GM23338 (cell line): ENCODE data around the gene MECP2.

Experiments
- CREB1 ChIP-seq: fragments of 250-450 bp; sonication (Bioruptor Pico); IDR thresholded peaks from 2 replicates; pipeline ENCODE4 v1.5.0; 2020; ENCODE audit warnings: low read depth, mild to moderate bottlenecking, moderate library complexity
- EZH2 ChIP-seq: fragments of 200-600 bp; sonication (generic); IDR thresholded peaks from one replicate; pipeline ENCODE4 v1.8.0; 2017; ENCODE audit warnings: antibody characterized with exemption, mild to moderate bottlenecking, low read depth; ENCODE audit not compliant: unreplicated experiment
- EZH2phosphoT487 ChIP-seq: fragments of 200-600 bp; sonication (generic); IDR thresholded peaks from one replicate; pipeline ENCODE4 v1.8.1; 2018; ENCODE audit warnings: antibody characterized with exemption; ENCODE audit not compliant: unreplicated experiment
- POLR2AphosphoS5 ChIP-seq: IDR thresholded peaks from 2 replicates; pipeline ENCODE4 v1.6.1; 2016; ENCODE audit warnings: antibody characterized with exemption, low read depth
- ZNF331 ChIP-seq: fragments of 250-450 bp; sonication (Bioruptor Pico); IDR thresholded peaks from 2 replicates; pipeline ENCODE4 v1.5.0; 2020; ENCODE audit warnings: low read depth, mild to moderate bottlenecking, moderate library complexity
- TF ChIP-seq, protein P1 (sequence below), 2 experiments: fragments of 200-600 bp in 1 of 2; sonication (generic) in 1 of 2; conservative IDR thresholded peaks; 2 replicates each; pipeline versions ENCODE4 v1.5.1 to v1.6.1; 2016 to 2017; ENCODE audit warnings: antibody characterized with exemption in 2 of 2, low read depth in 2 of 2, mild to moderate bottlenecking in 2 of 2, moderate library complexity in 1 of 2
- TF ChIP-seq, protein P2 (sequence below): IDR thresholded peaks from 2 replicates; pipeline ENCODE4 v1.6.1; 2016; ENCODE audit warnings: antibody characterized with exemption
- TF ChIP-seq, protein P3 (sequence below): IDR thresholded peaks from one replicate; pipeline ENCODE4 v1.6.1; 2018; ENCODE audit warnings: antibody characterized with exemption; ENCODE audit not compliant: unreplicated experiment

GRCh38 chrX:154121961-154122360 is 24.4 kb upstream of the MECP2 start:
- TF ChIP-seq, protein P1, sequence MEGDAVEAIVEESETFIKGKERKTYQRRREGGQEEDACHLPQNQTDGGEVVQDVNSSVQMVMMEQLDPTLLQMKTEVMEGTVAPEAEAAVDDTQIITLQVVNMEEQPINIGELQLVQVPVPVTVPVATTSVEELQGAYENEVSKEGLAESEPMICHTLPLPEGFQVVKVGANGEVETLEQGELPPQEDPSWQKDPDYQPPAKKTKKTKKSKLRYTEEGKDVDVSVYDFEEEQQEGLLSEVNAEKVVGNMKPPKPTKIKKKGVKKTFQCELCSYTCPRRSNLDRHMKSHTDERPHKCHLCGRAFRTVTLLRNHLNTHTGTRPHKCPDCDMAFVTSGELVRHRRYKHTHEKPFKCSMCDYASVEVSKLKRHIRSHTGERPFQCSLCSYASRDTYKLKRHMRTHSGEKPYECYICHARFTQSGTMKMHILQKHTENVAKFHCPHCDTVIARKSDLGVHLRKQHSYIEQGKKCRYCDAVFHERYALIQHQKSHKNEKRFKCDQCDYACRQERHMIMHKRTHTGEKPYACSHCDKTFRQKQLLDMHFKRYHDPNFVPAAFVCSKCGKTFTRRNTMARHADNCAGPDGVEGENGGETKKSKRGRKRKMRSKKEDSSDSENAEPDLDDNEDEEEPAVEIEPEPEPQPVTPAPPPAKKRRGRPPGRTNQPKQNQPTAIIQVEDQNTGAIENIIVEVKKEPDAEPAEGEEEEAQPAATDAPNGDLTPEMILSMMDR (conservative IDR thresholded peaks at IDR 0.05; ENCODE audit: low read depth in 2 of 2): no peak
- TF ChIP-seq POLR2AphosphoS5 (no peak), CREB1 (CRISPR knock-in tag) (no peak), EZH2phosphoT487 (no peak), EZH2 (no peak), ZNF331 (CRISPR knock-in tag) (no peak)
- TF ChIP-seq, protein P2, sequence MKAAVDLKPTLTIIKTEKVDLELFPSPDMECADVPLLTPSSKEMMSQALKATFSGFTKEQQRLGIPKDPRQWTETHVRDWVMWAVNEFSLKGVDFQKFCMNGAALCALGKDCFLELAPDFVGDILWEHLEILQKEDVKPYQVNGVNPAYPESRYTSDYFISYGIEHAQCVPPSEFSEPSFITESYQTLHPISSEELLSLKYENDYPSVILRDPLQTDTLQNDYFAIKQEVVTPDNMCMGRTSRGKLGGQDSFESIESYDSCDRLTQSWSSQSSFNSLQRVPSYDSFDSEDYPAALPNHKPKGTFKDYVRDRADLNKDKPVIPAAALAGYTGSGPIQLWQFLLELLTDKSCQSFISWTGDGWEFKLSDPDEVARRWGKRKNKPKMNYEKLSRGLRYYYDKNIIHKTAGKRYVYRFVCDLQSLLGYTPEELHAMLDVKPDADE: no peak
- TF ChIP-seq, protein P3, sequence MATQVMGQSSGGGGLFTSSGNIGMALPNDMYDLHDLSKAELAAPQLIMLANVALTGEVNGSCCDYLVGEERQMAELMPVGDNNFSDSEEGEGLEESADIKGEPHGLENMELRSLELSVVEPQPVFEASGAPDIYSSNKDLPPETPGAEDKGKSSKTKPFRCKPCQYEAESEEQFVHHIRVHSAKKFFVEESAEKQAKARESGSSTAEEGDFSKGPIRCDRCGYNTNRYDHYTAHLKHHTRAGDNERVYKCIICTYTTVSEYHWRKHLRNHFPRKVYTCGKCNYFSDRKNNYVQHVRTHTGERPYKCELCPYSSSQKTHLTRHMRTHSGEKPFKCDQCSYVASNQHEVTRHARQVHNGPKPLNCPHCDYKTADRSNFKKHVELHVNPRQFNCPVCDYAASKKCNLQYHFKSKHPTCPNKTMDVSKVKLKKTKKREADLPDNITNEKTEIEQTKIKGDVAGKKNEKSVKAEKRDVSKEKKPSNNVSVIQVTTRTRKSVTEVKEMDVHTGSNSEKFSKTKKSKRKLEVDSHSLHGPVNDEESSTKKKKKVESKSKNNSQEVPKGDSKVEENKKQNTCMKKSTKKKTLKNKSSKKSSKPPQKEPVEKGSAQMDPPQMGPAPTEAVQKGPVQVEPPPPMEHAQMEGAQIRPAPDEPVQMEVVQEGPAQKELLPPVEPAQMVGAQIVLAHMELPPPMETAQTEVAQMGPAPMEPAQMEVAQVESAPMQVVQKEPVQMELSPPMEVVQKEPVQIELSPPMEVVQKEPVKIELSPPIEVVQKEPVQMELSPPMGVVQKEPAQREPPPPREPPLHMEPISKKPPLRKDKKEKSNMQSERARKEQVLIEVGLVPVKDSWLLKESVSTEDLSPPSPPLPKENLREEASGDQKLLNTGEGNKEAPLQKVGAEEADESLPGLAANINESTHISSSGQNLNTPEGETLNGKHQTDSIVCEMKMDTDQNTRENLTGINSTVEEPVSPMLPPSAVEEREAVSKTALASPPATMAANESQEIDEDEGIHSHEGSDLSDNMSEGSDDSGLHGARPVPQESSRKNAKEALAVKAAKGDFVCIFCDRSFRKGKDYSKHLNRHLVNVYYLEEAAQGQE: no peak
